Stomach smooth muscle (tissue), 2 donors: ENCODE data around the gene SLC30A2.

ENCODE experiments used
- H3K27ac ChIP-seq: one replicate; pipeline ENCODE4 v1.7.0; 2013; ENCODE audit warnings: mild to moderate bottlenecking, low read length, inconsistent platforms
- H3K27me3 ChIP-seq, 2 donors: one replicate each; pipeline ENCODE4 v1.7.0; 2013; ENCODE audit warnings: low read length in 2 of 2; ENCODE audit not compliant: insufficient read depth in 2 of 2, control insufficient read depth in 1 of 2
- H3K36me3 ChIP-seq, 2 donors: one replicate each; pipeline ENCODE4 v1.7.0; 2013; ENCODE audit warnings: low read length in 2 of 2; ENCODE audit not compliant: control insufficient read depth in 2 of 2, insufficient read depth in 2 of 2
- H3K4me1 ChIP-seq: one replicate; pipeline ENCODE4 v1.7.0; 2013; ENCODE audit warnings: low read length; ENCODE audit not compliant: control insufficient read depth, insufficient read depth
- H3K4me3 ChIP-seq, 2 donors: one replicate each; pipeline ENCODE4 v1.7.0; 2013; ENCODE audit warnings: low read length in 2 of 2
- H3K9ac ChIP-seq, 2 donors: one replicate each; pipeline ENCODE4 v1.7.0; 2013; ENCODE audit warnings: low read length in 2 of 2, mild to moderate bottlenecking in 1 of 2
- H3K9me3 ChIP-seq, 2 donors: one replicate each; pipeline ENCODE4 v1.7.0; 2013; ENCODE audit warnings: low read length in 2 of 2; ENCODE audit not compliant: control insufficient read depth in 2 of 2
- donor health status: healthy.
- donor health status: Pancreatic carcinoma.

Gene SLC30A2

DNA sequence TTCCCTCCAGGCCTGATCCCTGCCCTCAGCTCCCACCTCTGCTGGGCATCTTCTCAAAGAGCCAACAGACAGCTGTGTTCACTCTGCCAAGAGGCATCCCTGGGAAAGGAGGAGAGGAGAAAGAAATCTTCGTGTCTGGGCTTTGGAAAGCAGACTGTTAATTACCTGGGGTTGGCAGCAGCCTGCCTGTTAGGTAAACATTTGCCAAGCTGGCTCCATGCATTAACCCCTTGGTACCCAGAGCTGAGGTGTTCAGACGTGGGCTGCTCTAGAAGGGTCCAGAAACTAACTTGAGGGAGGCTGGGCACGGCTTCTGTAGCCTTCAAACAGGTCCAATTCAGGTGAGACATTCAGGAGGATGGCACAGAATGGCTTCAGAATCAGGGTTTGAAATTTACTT lies 33.1 kb downstream of the SLC30A2 start:
- H3K27ac ChIP-seq, result no peak overlapping the region
- no peaks in the 10 kb centered on the region for H3K27me3 ChIP-seq
- no peaks in the 10 kb centered on the region for H3K36me3 ChIP-seq
- no peaks in the 10 kb centered on the region for H3K4me1 ChIP-seq
- no peaks in the 10 kb centered on the region for H3K9me3 ChIP-seq
- no peak overlapping the region for H3K9ac ChIP-seq
- H3K4me3 ChIP-seq, result no peak overlapping the region

DNA sequence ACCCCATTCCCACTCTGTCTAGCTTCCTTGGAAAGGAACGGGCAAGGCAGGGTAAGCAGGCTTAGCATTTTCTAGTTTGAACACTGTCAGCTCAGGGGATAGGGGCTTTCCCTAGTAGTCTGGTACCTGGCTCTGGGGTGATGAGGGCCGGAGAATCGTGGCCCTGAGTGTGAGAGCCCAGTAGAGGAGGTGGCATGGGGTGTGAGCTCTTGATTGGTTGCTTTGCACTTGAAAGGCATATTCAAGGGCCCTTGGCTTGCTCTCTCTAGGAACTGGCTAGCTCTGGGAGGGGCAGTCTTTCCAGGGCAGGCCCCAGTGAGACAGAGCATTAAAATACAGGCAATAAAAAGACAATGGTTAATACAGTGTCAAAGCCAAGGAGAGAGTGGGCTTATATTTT lies 35.1 kb downstream of the SLC30A2 start:
- Histone ChIP-seq H3K27me3 (no peaks in the 10 kb centered on the region), H3K36me3 (no peaks in the 10 kb centered on the region), H3K9ac (no peak overlapping the region), H3K4me1 (no peaks in the 10 kb centered on the region), H3K9me3 (no peaks in the 10 kb centered on the region), H3K27ac (no peak overlapping the region), H3K4me3 (no peak overlapping the region)

DNA sequence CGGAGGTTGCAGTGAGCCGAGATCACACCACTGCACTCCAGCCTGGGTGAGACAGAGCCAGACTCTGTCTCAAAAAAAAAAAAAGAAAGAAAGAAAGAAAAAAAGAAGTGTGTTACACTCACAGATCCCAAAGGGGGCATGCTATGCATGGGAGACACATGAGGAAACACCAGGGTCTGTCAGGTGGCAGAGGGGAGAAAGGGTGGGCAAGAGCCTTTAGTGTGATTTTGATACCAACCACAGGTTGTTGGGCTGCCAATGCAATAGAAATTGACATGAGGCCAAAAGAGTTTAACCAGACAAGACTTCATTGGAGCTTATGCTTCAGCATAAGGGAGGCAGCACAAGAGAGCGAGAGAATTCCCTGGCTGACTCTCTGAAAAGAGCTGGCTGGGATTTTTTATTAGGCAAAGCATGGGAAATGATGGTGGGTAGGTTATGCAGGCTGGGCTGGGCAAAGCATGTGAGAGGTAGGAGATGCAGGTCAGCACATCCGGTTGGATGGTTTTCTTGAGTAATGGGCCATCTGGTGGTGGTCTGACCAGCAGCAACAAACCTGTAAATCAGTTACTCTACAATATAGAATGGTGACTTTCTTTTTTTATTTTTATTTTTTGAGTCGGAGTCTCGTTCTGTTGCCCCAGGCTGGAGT lies 36.0 kb downstream of the SLC30A2 start:
- no peak overlapping the region for H3K4me3 ChIP-seq
- H3K36me3 ChIP-seq, result no peaks in the 10 kb centered on the region
- H3K4me1 ChIP-seq, result peaks cover 2% of the 10 kb centered on the region
- H3K9ac ChIP-seq, result no peak overlapping the region
- no peaks in the 10 kb centered on the region for H3K9me3 ChIP-seq
- H3K27ac ChIP-seq, result no peak overlapping the region
- no peaks in the 10 kb centered on the region for H3K27me3 ChIP-seq

DNA sequence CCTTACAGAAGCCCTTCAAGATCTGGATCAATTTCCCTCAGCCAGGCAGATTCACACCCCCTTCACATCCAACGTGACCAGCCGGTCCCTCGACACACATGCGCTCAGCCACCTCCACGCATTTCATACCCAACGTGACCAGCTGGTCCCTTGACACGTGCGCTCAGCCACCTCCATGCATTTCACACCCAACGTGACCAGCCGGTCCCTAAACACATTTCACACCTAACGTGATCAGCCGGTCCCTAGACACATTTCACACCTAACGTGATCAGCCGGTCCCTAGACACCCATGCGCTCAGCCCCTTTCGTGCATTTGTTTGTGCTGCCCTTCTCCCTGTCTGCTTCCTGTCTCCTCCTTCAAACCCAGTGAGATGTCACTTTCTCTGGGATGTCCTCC lies 39.2 kb downstream of the SLC30A2 start:
- peaks cover 5% of the 10 kb centered on the region for H3K4me1 ChIP-seq
- no peaks in the 10 kb centered on the region for H3K36me3 ChIP-seq
- no peak overlapping the region for H3K9ac ChIP-seq
- H3K4me3 ChIP-seq, result no peak overlapping the region
- no peaks in the 10 kb centered on the region for H3K9me3 ChIP-seq
- H3K27ac ChIP-seq, result no peak overlapping the region
- no peaks in the 10 kb centered on the region for H3K27me3 ChIP-seq

DNA sequence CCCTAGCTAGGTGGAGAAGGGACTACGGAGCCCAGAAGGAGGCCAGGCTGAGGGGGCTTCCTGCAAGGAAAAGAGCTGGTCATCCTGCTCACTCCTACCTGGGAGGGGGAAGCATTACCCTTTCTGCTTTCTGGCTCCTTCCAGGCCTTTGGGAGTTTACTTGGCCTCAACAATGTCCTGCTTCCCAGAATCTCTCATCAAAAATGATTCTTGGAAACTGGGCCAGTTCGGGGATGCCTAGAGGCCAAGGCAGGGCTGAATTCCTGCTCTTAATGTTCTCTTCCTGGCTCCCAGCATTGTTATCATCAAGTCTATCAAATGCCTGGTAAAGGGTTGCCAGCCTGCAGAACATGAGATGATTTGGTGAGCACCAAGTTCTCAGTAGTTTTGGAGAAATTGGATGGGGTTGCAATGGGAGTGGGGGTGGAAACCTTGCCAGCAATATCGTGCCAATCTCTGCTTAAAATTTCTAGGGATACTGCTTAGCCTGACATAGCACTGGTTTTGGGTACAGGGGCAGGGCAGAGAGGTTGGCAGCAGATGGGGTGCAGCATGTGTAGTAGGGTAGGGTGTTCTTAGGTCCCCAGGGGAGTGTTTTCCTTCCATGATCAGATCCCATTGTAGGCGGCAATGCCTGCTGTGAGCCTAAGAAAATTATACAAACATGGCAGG lies 40.3 kb downstream of the SLC30A2 start:
- no peaks in the 10 kb centered on the region for H3K9me3 ChIP-seq
- no peaks in the 10 kb centered on the region for H3K27me3 ChIP-seq
- H3K36me3 ChIP-seq, result no peaks in the 10 kb centered on the region
- H3K27ac ChIP-seq, result no peak overlapping the region
- H3K9ac ChIP-seq, result no peak overlapping the region
- peaks cover 5% of the 10 kb centered on the region for H3K4me1 ChIP-seq
- H3K4me3 ChIP-seq, result no peak overlapping the region

DNA sequence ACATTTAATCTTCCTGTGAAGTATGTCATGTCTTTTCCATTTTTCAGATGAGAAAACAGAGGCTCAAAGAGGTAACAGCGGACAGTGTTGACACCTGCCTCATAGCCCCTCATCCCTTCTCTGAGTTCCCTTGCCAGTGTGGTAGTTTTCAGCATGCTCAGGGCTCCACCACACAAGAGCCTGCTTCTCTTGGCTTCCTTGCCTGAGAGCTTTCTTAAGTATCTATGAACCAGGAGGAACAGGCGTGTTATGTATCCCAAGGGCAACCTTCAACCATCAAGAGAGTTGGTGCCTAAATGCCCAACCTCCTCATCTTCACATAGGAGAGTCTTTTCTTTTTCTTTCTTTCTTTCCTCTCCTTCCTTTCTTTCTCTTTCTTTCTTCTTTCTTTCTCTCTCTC lies 42.2 kb downstream of the SLC30A2 start:
- Histone ChIP-seq H3K9ac (no peak overlapping the region), H3K4me3 (no peak overlapping the region), H3K27me3 (no peaks in the 10 kb centered on the region), H3K4me1 (peaks cover 6% of the 10 kb centered on the region), H3K36me3 (no peaks in the 10 kb centered on the region), H3K27ac (no peak overlapping the region), H3K9me3 (no peaks in the 10 kb centered on the region)

DNA sequence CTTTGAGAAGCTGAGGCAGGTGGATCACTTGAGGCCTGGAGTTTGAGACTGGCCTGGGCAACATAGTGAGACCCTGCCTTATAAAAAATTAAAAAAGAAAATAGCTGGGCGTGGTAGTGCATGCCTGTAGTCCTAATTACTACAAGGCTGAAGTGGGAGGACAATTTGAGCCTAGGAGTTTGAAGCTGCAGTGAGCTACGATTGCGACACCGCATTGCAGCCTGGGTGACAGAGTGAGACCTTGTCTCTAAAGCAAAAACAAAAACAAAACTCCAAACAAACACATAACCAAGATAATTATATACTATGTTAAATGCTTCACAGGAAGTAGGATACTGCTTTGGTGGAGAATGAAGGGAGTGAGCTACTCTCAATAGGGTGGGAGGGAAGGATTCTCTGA lies 42.7 kb downstream of the SLC30A2 start:
- no peaks in the 10 kb centered on the region for H3K9me3 ChIP-seq
- H3K36me3 ChIP-seq, result no peaks in the 10 kb centered on the region
- peaks cover 11% of the 10 kb centered on the region for H3K4me1 ChIP-seq
- no peak overlapping the region for H3K27ac ChIP-seq
- no peaks in the 10 kb centered on the region for H3K27me3 ChIP-seq
- H3K9ac ChIP-seq, result no peak overlapping the region
- H3K4me3 ChIP-seq, result no peak overlapping the region

DNA sequence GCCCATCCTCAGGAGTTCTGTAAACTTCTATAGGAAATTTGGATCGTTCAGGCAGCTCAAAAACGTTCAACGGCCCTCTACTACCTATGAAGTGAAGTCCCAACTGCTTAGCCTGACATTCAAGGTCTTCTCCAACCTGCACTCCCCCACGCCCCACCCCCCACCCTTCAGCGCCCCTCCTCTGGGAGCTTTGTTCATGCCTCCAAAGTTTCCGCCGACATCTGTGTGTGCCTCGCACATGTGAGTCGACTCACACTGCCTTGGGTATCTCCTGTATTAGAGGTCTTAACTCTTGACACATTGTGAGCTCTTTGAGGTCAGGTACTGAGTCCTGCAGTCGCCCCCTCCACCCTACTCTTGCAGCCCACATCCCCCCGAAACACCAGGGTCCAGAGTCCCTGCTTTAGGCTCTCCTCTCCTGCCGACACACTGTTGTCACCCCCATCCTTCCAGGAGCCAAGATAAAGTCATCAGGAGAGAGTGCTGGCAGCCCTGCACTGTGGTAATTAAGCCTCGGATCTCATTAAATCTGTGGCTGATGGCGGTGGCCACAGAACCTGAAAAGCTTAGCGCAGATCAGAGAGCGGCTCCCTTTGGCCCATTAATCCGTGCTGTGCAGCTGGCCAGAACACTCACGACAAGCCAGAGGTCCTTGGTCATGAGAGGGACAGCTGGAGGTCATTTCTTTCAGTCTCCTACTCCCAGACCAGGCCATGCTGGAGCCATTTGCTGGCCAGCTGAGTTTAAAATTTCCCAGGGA lies 46.7 kb downstream of the SLC30A2 start:
- no peaks in the 10 kb centered on the region for H3K36me3 ChIP-seq
- no peaks in the 10 kb centered on the region for H3K27me3 ChIP-seq
- peak overlapping the region in 1 of 2 donors; percentile 73 for H3K4me3 ChIP-seq
- H3K27ac ChIP-seq, result no peak overlapping the region
- no peaks in the 10 kb centered on the region for H3K9me3 ChIP-seq
- peak overlapping the region in 1 of 2 donors; percentile 39 for H3K9ac ChIP-seq
- peaks cover 14% of the 10 kb centered on the region for H3K4me1 ChIP-seq

DNA sequence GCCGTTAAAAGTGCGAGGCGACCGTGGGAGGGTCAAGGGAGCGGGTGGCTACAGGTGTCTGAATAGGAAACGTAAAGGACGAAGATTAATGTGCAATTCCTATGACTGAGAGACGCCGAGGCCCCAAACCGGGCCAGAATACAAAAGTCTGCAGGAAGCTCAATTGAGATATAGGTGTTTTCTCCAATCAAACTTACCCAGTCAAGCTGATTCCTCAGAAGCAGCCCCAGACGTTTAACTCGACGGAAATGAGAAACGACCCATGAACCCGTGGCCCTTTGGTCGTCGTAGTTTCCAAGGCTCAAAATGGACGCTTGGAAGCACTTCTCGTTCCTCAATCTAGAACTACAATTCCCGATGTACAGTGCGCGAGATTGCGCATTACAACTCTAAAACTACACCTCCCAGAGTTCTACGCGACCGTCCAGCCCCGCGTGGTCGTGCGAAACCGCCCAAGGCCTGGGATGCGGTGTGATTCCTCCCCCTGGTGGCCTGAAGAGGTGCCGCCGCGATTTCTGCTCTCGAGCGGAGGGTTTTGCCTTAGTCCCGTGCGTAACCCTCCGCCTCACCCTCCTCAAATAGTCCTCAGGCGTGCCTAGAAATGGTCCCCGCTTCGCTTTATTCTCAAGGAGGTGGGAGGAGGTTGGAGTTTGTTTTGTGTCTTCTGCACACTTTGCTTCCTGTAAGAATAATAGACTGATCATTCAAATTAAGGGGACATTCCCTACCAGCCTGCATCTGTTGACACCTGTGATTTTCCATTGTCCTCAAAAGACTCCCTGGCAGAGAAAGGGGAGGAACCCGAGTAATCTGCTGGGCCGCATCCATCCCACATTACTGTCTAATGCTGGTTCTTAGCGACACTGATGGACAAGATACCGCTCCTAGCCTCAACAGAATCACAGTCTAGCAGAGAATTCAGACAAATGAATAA lies 47.8 kb downstream of the SLC30A2 start, which contains the start of gene PAFAH2:
TSS of gene PAFAH2 (minus strand) at position 236 of the 934 bp plus-strand sequence. CDS start 7,247 bp downstream, outside the sequence.
- Histone ChIP-seq H3K27me3 (no peaks in the 10 kb centered on the region), H3K36me3 (no peaks in the 10 kb centered on the region), H3K9ac (peak within 1 kb of the TSS; percentile 80 to 89), H3K27ac (peak within 1 kb of the TSS; percentile 69), H3K9me3 (no peaks in the 10 kb centered on the region), H3K4me3 (peak within 1 kb of the TSS; percentile 86 to 92), H3K4me1 (peaks cover 14% of the 10 kb centered on the region)
